Neutrophil (primary cell): Measurements from ENCODE around the gene AEBP2.

Experiments used
- H3K27ac ChIP-seq: fragments of 200-600 bp; sonication (generic); 2 replicates; pipeline ENCODE4 v1.5.1; 2016; ENCODE audit warnings: mild to moderate bottlenecking, moderate library complexity
- H3K27me3 ChIP-seq: fragments of 200-600 bp; sonication (generic); 2 replicates; pipeline ENCODE4 v1.6.0; 2016; ENCODE audit warnings: mild to moderate bottlenecking
- H3K36me3 ChIP-seq: fragments of 200-600 bp; sonication (generic); 2 replicates; pipeline ENCODE4 v1.5.1; 2017
- H3K4me1 ChIP-seq, 2 experiments: fragments of 200-600 bp in 1 of 2; sonication (generic) in 1 of 2; 1 replicate in 1 of 2; 2 replicates in 1 of 2; pipeline versions ENCODE4 v1.5.1 to v1.6.1; 2013 to 2016; ENCODE audit warnings: low read depth in 1 of 2, low read length in 1 of 2, mild to moderate bottlenecking in 1 of 2, moderate library complexity in 1 of 2; ENCODE audit not compliant: control insufficient read depth in 1 of 2, insufficient read depth in 1 of 2
- H3K4me3 ChIP-seq, 2 experiments: fragments of 200-600 bp in 1 of 2; sonication (generic) in 1 of 2; 1 replicate in 1 of 2; 2 replicates in 1 of 2; pipeline ENCODE4 v1.5.1; 2013 to 2016; ENCODE audit warnings: low read depth in 1 of 2, low read length in 1 of 2, mild to moderate bottlenecking in 1 of 2, moderate library complexity in 1 of 2
- H3K9me3 ChIP-seq: fragments of 200-600 bp; sonication (generic); 2 replicates; pipeline ENCODE4 v1.5.1; 2016
- CTCF ChIP-seq: fragments of 200-600 bp; sonication (generic); IDR thresholded peaks from 2 replicates; pipeline ENCODE4 v1.5.1; 2016; ENCODE audit warnings: antibody characterized with exemption

AEBP2 gene

GRCh38 chr12:19507823-19508222, 68.5 kb downstream of the AEBP2 start:
- Histone ChIP-seq H3K36me3 (peaks cover 12% of the 10 kb centered on the region), H3K9me3 (no peaks in the 10 kb centered on the region), H3K27ac (no peak overlapping the region), H3K27me3 (no peaks in the 10 kb centered on the region), H3K4me3 (no peak overlapping the region), H3K4me1 (no peaks in the 10 kb centered on the region)
- TF ChIP-seq CTCF = no peak

GRCh38 chr12:19510461-19510860, 71.2 kb downstream of the AEBP2 start:
- Histone ChIP-seq H3K27ac (no peak overlapping the region), H3K4me3 (no peak overlapping the region), H3K36me3 (peaks cover 15% of the 10 kb centered on the region), H3K27me3 (no peaks in the 10 kb centered on the region), H3K9me3 (no peaks in the 10 kb centered on the region), H3K4me1 (no peaks in the 10 kb centered on the region)
- no peak for TF ChIP-seq CTCF

- Histone ChIP-seq H3K9me3 (no peaks in the 10 kb centered on the region), H3K4me3 (no peak overlapping the region), H3K4me1 (no peaks in the 10 kb centered on the region), H3K36me3 (peaks cover 27% of the 10 kb centered on the region), H3K27me3 (no peaks in the 10 kb centered on the region), H3K27ac (no peak overlapping the region)
- no peak for TF ChIP-seq CTCF
Measured at GRCh38 chr12:19515179-19515578, 75.9 kb downstream of the AEBP2 start.

GRCh38 chr12:19517583-19517982, 78.3 kb downstream of the AEBP2 start:
- Histone ChIP-seq H3K36me3 (peaks cover 28% of the 10 kb centered on the region), H3K9me3 (no peaks in the 10 kb centered on the region), H3K27me3 (no peaks in the 10 kb centered on the region), H3K4me1 (no peaks in the 10 kb centered on the region), H3K4me3 (no peak overlapping the region), H3K27ac (no peak overlapping the region)
- no peak for TF ChIP-seq CTCF

GRCh38 chr12:19518209-19518608, 78.9 kb downstream of the AEBP2 start:
- H3K4me3 ChIP-seq = no peak overlapping the region
- no peaks in the 10 kb centered on the region for H3K4me1 ChIP-seq
- no peaks in the 10 kb centered on the region for H3K27me3 ChIP-seq
- peaks cover 26% of the 10 kb centered on the region for H3K36me3 ChIP-seq
- TF ChIP-seq CTCF = no peak
- no peaks in the 10 kb centered on the region for H3K9me3 ChIP-seq
- H3K27ac ChIP-seq = no peak overlapping the region
